ENCODE data around the gene OR14A2.

GRCh38 chr1:247701338-247701737, 46.6 kb downstream of the OR14A2 start:
- TF ChIP-seq CTCF (IDR thresholded peaks at IDR 0.05; ENCODE audit: low read length) (no peak), EZH2 (IDR thresholded peaks at IDR 0.05; ENCODE audit: borderline replicate concordance, low read length) (no peak)

All from OCI-LY1 (cell line).